ENCODE results near the gene TMSB4X. TPM values are rescaled to one million over a fixed set of nuclear protein-coding genes. Genes with fewer than 3 reads are reported as not detected.
"Not testable (repeated sequence)": the region's sequence is repeated elsewhere in the genome, so short reads cannot be mapped to it uniquely, and the experiment has no call there.

TMSB4X gene
- total RNA-seq, 4 donors from 2014 or later, result 3,072 to 3,725 (median 3,326) TPM

- Histone ChIP-seq H3K36me3 (peaks cover 0 to 9% (median 0%) of the 10 kb centered on the region in 4 donors), H3K4me3 (peak overlapping the region; percentile 61 to 83 (median 69)), H3K9me3 (no peaks in the 10 kb centered on the region), H3K27me3 (no peaks in the 10 kb centered on the region), H3K27ac (replicated peaks in 1 of 4) (peak overlapping the region; percentile 86 to 96 (median 91)), H3K4me1 (peaks cover 0 to 28% (median 11%) of the 10 kb centered on the region in 4 donors)
- TF ChIP-seq POLR2A (IDR thresholded peaks at IDR 0.05; ENCODE audit: low read depth), result no peak
- TF ChIP-seq POLR2AphosphoS5 (IDR thresholded peaks at IDR 0.05), result peak; percentile 38 to 50
- intact Hi-C loops (cut with DNase I), result no loop called here
- no peak for DNase-seq (ENCODE audit: extremely low spot score)
- 18% methylated on average over 14 of the region's 14 CpGs for WGBS
Measured at GRCh38 chrX:12978205-12979025, 3.5 kb downstream of the TMSB4X start.

GRCh38 chrX:12979026-12979607, 4.2 kb downstream of the TMSB4X start:
- H3K36me3 ChIP-seq, result peaks cover 0 to 9% (median 0%) of the 10 kb centered on the region in 4 donors
- intact Hi-C loops (cut with DNase I), result no loop called here
- no peaks in the 10 kb centered on the region for H3K27me3 ChIP-seq
- no peak for DNase-seq (ENCODE audit: extremely low spot score)
- no peaks in the 10 kb centered on the region for H3K9me3 ChIP-seq
- no peak for TF ChIP-seq CTCF (IDR thresholded peaks at IDR 0.05)
- TF ChIP-seq POLR2A (IDR thresholded peaks at IDR 0.05; ENCODE audit: low read depth), result no peak
- no peak for TF ChIP-seq POLR2AphosphoS5 (IDR thresholded peaks at IDR 0.05)
- no peak for TF ChIP-seq EP300 (IDR thresholded peaks at IDR 0.05)
- peak overlapping the region in 2 of 4 donors; percentile 61 to 72 for H3K4me3 ChIP-seq
- WGBS, result 53% methylated on average over 4 of the region's 4 CpGs
- H3K27ac ChIP-seq (replicated peaks in 1 of 4), result peak overlapping the region; percentile 86 to 96 (median 91)
- peaks cover 0 to 23% (median 11%) of the 10 kb centered on the region in 4 donors for H3K4me1 ChIP-seq

GRCh38 chrX:12979616-12980015, 4.7 kb downstream of the TMSB4X start:
- peak overlapping the region in 3 of 4 donors; percentile 86 to 96 (median 95) for H3K27ac ChIP-seq (replicated peaks in 1 of 4)
- WGBS, result 47% methylated on average over 6 of the region's 6 CpGs

GRCh38 chrX:12980039-12980438, 5.1 kb downstream of the TMSB4X start:
- H3K27me3 ChIP-seq; H3K36me3 ChIP-seq; H3K9me3 ChIP-seq; intact Hi-C loops (cut with DNase I); DNase-seq (ENCODE audit: extremely low spot score); H3K27ac ChIP-seq (replicated peaks in 1 of 4); H3K4me3 ChIP-seq: not testable (repeated sequence)
- 83% methylated on average over 9 of the region's 9 CpGs for WGBS
- peaks cover 7 to 30% (median 16%) of the 10 kb centered on the region in 4 donors for H3K4me1 ChIP-seq

More at GRCh38 chrX:12979616-12980015, 4.7 kb downstream of the TMSB4X start:
- Histone ChIP-seq H3K36me3 (peaks cover 0 to 9% (median 0%) of the 10 kb centered on the region in 4 donors), H3K9me3 (no peaks in the 10 kb centered on the region), H3K4me1 (peaks cover 3 to 26% (median 13%) of the 10 kb centered on the region in 4 donors), H3K4me3 (no peak overlapping the region), H3K27me3 (no peaks in the 10 kb centered on the region)
- intact Hi-C loops (cut with DNase I), result no loop called here
- DNase-seq (ENCODE audit: extremely low spot score), result no peak
- TF ChIP-seq CTCF (IDR thresholded peaks at IDR 0.05) (no peak), POLR2AphosphoS5 (IDR thresholded peaks at IDR 0.05) (no peak), POLR2A (IDR thresholded peaks at IDR 0.05; ENCODE audit: low read depth) (no peak), EP300 (IDR thresholded peaks at IDR 0.05) (no peak)

- no peak for DNase-seq (ENCODE audit: extremely low spot score)
- TF ChIP-seq POLR2A (IDR thresholded peaks at IDR 0.05; ENCODE audit: low read depth) (no peak), EP300 (IDR thresholded peaks at IDR 0.05) (no peak), POLR2AphosphoS5 (IDR thresholded peaks at IDR 0.05) (no peak), CTCF (IDR thresholded peaks at IDR 0.05) (no peak)
- Histone ChIP-seq H3K4me1 (peaks cover 7 to 33% (median 17%) of the 10 kb centered on the region in 4 donors), H3K36me3 (peaks cover 0 to 9% (median 0%) of the 10 kb centered on the region in 4 donors), H3K27ac (replicated peaks in 1 of 4) (peak overlapping the region in 1 of 4 donors; percentile 36), H3K9me3 (no peaks in the 10 kb centered on the region), H3K4me3 (no peak overlapping the region), H3K27me3 (no peaks in the 10 kb centered on the region)
- intact Hi-C loops (cut with DNase I), result no loop called here
- 56% methylated on average over 3 of the region's 3 CpGs for WGBS
Measured at GRCh38 chrX:12981880-12982279, 7.0 kb downstream of the TMSB4X start.
